Stimulated activated CD4-positive, alpha-beta T cell treated with anti-CD3 and anti-CD28 coated beads, Interleukin-1b, Interleukin-23, amount 100 ng/mL, for 1 hour (primary cell): Measurements from ENCODE around the gene DGKB.
"Not testable (repeated sequence)": the region's sequence is repeated elsewhere in the genome, so short reads cannot be mapped to it uniquely, and the experiment has no call there.

Source experiments
- DNase-seq, 2 donors: peaks; one replicate each; pipeline ENCODE4 v3.0.0-alpha.2; 2020; ENCODE audit warnings: low read depth in 2 of 2

The DGKB gene

DNA sequence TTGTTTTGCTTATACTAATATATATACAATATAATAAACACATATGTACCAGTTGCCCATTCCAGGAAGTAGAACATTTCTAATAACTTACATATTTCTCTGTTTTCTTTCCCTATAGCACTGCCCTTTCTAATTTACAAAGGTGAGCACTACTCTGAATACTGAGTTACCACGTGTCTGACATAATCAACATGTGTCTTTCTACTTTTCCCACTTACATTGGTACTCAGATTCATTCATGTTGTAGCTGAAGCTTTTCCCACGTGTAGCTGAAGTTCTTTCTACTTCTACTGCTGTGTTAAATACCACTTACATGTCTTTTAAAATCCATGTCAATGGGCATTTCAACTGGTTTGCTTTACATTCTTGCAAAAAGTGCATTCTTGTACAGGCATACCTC is 317.3 kb downstream of the DGKB start:
- no peak for DNase-seq

- no peak for DNase-seq
These were observed 319.0 kb downstream of the DGKB start for GRCh38 chr7:14583518-14583917.

DNA sequence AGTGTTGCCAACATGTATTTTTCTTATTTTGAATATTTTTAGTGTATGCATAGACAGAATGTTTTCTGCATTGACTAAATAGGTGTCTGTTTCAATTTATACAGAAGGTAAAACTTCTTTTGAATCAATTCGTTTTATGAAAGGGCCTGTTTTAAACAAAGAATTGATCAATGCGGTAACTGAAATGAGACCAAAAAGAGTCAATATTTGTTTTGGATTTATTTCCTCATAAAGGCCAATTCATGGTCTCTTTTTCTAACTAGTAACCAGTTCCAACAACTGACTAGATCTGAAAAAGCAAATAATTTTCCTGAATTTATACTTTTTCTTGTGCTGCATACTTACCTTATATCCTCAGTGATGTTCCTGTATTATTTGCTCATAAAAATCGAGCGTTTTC is 320.5 kb downstream of the DGKB start:
- no peak for DNase-seq

DNA sequence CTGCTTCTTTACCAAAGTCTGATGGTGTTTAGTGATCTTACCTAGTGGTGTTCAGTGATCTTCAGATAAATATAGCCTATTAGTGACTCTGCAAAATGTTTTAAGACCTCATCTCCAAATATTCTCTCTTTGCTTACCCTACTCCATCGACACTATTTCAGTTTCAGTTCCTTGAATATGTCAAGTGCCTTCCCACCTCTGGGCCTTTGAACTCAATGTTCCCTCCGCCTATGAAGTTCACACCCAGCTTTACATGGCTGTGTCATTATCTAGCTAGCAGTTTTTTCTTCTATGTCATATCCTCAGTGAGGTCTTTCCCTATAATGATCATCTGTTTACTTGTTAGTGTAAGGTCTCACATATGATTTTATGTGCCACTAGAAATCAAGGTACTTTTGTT is 322.6 kb downstream of the DGKB start:
- no peak for DNase-seq

GRCh38 chr7:14576578-14576977 is 326.0 kb downstream of the DGKB start:
- DNase-seq, result no peak

DNA sequence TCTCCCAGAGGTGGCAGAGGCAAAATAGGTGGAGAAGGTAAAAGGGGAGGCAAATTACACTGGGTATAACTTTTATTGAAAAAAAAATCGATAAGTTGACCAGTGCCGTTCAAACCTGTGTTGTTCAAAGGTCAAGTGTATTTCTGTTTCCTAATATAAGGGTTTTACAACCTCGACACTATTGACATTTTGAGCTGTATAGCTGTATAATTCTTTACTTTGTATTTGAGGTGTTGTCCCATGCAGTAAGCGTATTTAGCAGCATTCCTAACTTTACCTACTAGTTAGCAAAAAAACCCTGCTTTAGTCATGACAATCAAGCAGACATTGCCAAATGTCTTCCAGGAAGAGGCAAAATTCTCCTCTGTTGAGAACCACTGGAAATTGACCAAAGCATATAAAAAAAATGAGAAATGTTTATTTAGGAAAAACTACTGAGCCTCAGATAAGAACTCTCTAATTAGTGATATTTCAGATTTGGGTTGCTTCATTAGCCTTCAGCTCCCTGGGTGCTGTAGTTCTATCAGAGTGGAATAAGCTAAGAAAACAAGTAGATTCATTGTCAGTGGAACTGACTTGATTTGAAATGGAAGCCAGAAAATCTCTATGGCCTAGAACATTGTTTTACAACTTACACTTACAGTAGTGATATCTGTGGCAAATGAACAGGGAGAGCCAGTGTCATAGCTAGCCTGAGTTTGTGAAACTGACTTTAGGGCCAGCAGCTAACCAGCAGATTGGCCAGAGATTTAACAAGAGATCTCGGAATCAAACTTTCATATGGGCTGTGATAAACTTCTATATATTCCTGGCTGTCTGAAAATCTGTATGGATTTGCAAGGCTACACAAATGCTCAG is 331.6 kb downstream of the DGKB start:
- DNase-seq, result no peak

DNA sequence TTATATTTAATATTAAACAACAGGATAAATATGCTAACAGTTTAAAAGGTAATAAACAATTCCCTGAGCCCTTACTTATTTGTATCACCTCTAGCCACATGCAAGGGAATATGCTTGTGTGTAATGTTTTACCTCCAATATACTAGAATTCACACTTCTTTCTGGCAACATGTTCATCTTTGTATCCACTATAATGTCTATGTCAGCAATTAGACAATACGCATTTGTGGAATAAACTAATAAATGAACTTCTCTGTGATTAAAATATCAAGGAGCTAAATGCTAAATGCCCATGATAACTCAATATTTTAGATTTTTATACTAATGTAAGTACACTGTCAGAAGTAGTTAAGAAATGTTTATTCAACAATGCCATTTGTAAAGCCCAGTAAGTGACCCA is 350.5 kb downstream of the DGKB start:
- no peak for DNase-seq

DNA sequence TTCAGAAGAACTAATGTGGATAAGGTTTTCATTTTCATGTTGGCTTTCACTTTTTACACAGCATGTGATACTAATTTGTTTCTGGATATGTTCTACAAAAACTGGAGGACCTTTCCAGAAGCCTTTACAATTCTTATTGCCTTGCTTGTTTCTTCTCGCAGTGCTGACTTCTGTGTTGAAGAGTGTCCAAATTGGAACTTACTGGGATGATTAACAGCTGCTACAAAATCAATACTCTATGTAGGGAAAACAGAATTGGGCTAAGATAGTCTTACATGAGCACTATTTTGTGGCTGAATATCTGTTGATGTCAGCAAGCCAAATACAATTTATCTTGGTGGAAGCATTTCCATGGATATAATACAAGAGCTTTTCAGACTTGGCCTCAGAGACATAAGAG is 351.2 kb downstream of the DGKB start:
- no peak for DNase-seq

- no peak for DNase-seq
These were observed 359.9 kb downstream of the DGKB start for GRCh38 chr7:14542624-14543023.

GRCh38 chr7:14521183-14521582 is 381.4 kb downstream of the DGKB start:
- no peak for DNase-seq

DNA sequence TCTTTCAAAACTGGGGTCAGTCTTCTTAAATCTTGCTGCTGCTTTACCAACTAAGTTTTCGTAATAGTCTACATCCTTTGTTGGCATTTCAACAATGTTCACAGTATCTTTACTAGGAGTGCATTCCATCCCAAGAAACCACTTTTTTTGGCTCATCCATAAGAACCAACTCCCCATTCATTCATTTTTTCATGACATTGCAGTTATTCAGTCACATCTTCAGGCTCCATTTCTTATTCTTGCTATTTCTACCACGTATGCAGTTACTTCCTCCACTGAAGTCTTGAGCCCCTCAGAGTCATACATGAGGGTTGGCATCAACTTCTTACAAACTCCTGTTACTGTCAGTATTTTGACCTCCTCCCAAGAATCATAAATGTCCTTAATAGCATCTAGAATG is 392.3 kb downstream of the DGKB start:
- DNase-seq, result no peak

GRCh38 chr7:14507617-14508016 is 394.9 kb downstream of the DGKB start:
- DNase-seq, result no peak

DNA sequence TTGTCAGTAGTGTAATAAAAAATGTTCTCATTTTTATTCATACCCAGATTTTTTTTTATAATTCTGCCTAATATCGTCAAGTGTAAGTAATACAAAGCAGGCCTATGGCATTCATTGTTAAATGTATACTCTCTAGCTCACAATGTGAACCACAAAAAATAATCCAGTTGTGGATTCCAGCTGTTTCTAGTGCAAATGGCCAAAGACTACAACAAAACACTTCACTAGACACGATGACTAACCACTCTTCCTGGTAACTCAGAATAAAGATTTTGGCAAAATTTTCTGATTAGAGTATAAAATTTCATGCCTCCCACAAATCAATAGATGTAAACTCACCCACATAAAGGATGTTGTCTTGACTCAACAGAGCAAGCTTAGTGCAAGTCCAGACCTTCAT is 396.6 kb downstream of the DGKB start:
- no peak for DNase-seq

GRCh38 chr7:14504134-14504533 is 398.4 kb downstream of the DGKB start:
- DNase-seq, result no peak

DNA sequence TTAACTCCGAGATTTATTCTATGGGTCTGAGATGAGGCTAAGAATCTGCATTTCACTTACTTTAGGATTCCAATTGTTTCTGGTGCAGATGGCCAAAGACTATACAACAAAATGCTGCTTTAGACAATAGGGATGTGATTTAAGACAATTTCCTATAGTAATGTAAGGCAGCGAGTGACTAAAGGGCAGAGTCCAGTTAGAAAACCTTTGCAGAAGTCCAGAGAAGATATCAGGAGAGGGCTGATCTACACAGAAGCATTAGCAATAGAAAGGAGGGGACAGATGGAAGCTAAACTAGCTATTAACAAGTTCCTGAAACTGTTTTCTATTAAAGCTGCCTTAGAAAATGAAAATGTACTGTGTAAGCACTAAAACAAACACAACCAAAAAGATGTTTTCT is 398.9 kb downstream of the DGKB start:
- DNase-seq, result no peak

DNA sequence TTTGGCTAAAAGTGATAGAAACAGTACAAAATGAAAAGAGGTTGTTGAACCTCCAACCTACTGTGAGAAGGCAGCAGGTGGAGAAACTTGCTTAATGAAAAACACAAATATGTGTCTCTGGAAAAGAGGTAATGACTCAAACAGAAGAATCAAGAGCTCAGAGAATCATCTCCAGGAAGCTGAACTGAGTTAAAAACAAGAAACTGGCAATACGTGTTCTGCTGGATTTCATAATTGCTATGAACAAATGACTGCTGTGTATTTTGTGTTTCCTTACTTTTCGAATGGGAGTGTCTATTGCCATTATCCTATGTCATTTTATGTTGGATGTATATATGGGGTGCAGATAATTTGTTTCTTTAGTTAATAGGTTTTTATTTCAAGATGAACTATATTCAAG is 401.1 kb downstream of the DGKB start:
- DNase-seq, result no peak

GRCh38 chr7:14497390-14497789 is 405.2 kb downstream of the DGKB start:
- DNase-seq, result no peak

DNA sequence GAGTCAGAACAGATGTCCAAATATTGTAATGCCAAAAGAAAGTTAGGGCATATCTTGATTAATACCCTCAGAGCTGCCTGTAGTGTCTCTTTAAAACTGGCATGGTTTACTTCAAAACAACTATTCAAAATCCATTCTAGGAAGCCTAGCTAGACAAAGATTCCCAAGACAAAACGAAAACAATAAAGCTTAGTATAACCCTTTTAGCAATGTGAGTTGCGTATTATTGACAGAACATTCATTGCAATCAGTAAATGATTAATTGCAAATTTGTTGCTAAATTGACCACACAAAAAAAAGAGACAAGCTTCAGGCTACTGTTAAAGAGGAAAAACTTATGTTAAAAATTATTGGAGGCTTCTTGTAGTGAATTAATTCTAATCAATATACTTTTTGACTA is 406.9 kb downstream of the DGKB start:
- DNase-seq, result no peak

DNA sequence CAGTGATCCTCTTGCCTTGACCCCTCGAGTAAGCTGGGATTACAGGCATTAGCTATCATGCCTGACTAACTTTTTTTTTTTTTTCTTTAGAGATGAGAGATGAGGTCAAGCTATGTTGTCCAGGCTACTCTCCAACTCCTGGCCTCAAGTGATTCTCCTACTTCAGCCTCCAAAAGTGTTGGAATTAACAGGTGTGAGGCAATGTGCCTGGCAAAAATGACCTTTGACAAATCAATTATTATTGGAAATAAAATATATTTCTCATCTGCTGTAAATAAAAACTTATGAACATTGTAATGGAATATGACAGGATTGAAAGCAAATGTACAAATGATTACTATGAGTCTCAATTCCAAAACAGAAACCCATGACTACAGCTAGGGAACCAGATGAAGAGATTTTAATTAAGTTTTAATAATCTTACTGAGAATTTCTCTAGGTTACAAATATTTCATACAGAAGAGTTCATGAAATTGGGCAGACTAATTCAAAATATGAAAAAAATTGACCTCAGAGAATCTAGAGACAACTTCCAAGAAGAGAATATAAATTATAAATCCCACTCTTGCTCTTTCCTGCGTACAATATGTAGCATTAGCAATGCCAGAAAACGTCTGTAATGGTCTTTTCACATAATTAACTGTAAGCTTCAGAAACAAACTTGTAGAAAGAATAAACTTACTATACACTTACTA is 414.7 kb downstream of the DGKB start:
- DNase-seq, result no peak

GRCh38 chr7:14483663-14484062 is 418.9 kb downstream of the DGKB start:
- no peak for DNase-seq

DNA sequence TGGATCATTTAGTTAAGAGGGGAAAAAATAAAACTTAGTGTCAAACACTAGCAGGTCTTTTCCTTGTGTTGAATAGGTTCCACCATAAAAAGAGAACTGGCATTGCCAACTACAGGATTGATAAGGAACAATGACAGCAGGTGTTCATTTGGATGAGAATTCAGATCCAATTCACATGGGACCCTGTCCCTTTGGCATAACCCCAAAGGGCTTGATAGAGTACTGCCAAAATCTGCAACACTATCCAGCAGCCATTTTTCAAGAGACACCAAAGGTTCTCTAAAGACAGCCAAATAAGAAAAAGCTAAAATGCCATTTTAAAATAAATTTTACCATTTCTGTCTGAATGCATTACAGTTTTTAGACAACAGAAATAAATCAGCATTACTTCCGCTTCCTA is 422.3 kb downstream of the DGKB start:
- DNase-seq, result no peak

- DNase-seq, result no peak
These were observed 423.6 kb downstream of the DGKB start for GRCh38 chr7:14478834-14479510.

- DNase-seq, result not testable (repeated sequence)
These were observed 440.8 kb downstream of the DGKB start for GRCh38 chr7:14461716-14462115.
